Measurements from ENCODE around the gene AEBP2. TPM values are rescaled to one million over a fixed set of nuclear protein-coding genes. Genes with fewer than 3 reads are reported as not detected.

The AEBP2 gene
- total and polyA plus RNA-seq, 2 of the 13 experiments (the other 11 are each of a cell fraction or from before 2014, with no cell fraction given), result 9.2 to 17.9 TPM

- peak; percentile 57; the same call in 1 of the 2 replicates for TF ChIP-seq ARID5B (CRISPR knock-in tag; IDR thresholded peaks at IDR 0.05)
- TF ChIP-seq ZNF782 (CRISPR knock-in tag; IDR thresholded peaks at IDR 0.05; ENCODE audit: borderline replicate concordance), result no peak
- TF ChIP-seq SKI (IDR thresholded peaks at IDR 0.05; ENCODE audit: partially characterized antibody), result no peak
- no peak for TF ChIP-seq PRDM4 (CRISPR knock-in tag; IDR thresholded peaks at IDR 0.05; ENCODE audit: borderline replicate concordance)
- no peak for TF ChIP-seq ZNF597 (CRISPR knock-in tag; IDR thresholded peaks at IDR 0.05)
- no peak for TF ChIP-seq CHD4 (IDR thresholded peaks at IDR 0.05; ENCODE audit: borderline replicate concordance, low read length)
- TF ChIP-seq ZNF678 (CRISPR knock-in tag; IDR thresholded peaks at IDR 0.05), result no peak
- TF ChIP-seq TBP (CRISPR knock-in tag; IDR thresholded peaks at IDR 0.05), result no peak
- TF ChIP-seq ERF (CRISPR knock-in tag; IDR thresholded peaks at IDR 0.05), result no peak
- TF ChIP-seq NCOA1 (CRISPR knock-in tag; IDR thresholded peaks at IDR 0.05), result no peak
- TF ChIP-seq NBN (conservative IDR thresholded peaks at IDR 0.05), result no peak
- TF ChIP-seq CHCHD3 (CRISPR knock-in tag; IDR thresholded peaks at IDR 0.05), result no peak
- no peak for TF ChIP-seq SIX1 (CRISPR knock-in tag; IDR thresholded peaks at IDR 0.05; ENCODE audit: borderline replicate concordance)
- TF ChIP-seq KLF12 (CRISPR knock-in tag; IDR thresholded peaks at IDR 0.05; ENCODE audit: borderline replicate concordance), result no peak
- no peak for TF ChIP-seq ZNF891 (CRISPR knock-in tag; IDR thresholded peaks at IDR 0.05)
- peak; percentile 42; the same call in 1 of the 2 replicates for TF ChIP-seq HDAC1 (CRISPR knock-in tag; IDR thresholded peaks at IDR 0.05)
- no peak for TF ChIP-seq ZNF276 (CRISPR knock-in tag; IDR thresholded peaks at IDR 0.05; ENCODE audit: low read depth)
- TF ChIP-seq ZNF543 (CRISPR knock-in tag; IDR thresholded peaks at IDR 0.05), result peak; percentile 36; the same call in 1 of the 2 replicates
- TF ChIP-seq SIN3B (IDR thresholded peaks at IDR 0.05; ENCODE audit: low read length), result no peak
- no peak for TF ChIP-seq ZC3H4 (CRISPR knock-in tag; IDR thresholded peaks at IDR 0.05; ENCODE audit: borderline replicate concordance)
Measured at GRCh38 chr12:19402743-19403431, 36.4 kb upstream of the AEBP2 start (continued).
